NCI-H748 (cell line): ENCODE results near the gene NDUFS6.
"Not testable (repeated sequence)": the region's sequence is repeated elsewhere in the genome, so short reads cannot be mapped to it uniquely, and the experiment has no call there.

Experiments used
- DNase-seq: peaks from one replicate; lab custom pipeline; 2025; ENCODE audit not compliant: unreplicated experiment; lab: John Stamatoyannopoulos, UW

Gene NDUFS6

GRCh38 chr5:1796371-1797102 lies 4.7 kb upstream of the NDUFS6 start:
- no peak for DNase-seq

- no peak for DNase-seq
Observed at GRCh38 chr5:1797103-1797800, 4.0 kb upstream of the NDUFS6 start.

- no peak for DNase-seq
Observed at GRCh38 chr5:1797855-1798254, 3.4 kb upstream of the NDUFS6 start.

- DNase-seq: not testable (repeated sequence)
Observed at GRCh38 chr5:1798589-1798988, 2.6 kb upstream of the NDUFS6 start.

- DNase-seq: peak; percentile 68
Observed at GRCh38 chr5:1799110-1799601, 2.1 kb upstream of the NDUFS6 start.

- DNase-seq: peak; percentile 99
Observed at GRCh38 chr5:1799602-1800471, 1.4 kb upstream of the NDUFS6 start, which contains the start of gene MRPL36. MRPL36 (minus strand) TSS chr5:1799837; CDS start chr5:1798935, 902 bp downstream.

GRCh38 chr5:1800472-1801221 lies 560 bp upstream of the NDUFS6 start:
- peak; percentile 95 for DNase-seq

- DNase-seq: peak; percentile 71
Observed at GRCh38 chr5:1801967-1802295, 724 bp downstream of the NDUFS6 start.

- no peak for DNase-seq
Observed at GRCh38 chr5:1803192-1803591, 2.0 kb downstream of the NDUFS6 start.

GRCh38 chr5:1804001-1804690 lies 2.9 kb downstream of the NDUFS6 start:
- DNase-seq: no peak

GRCh38 chr5:1805326-1805725 lies 4.1 kb downstream of the NDUFS6 start:
- no peak for DNase-seq

GRCh38 chr5:1805736-1806135 lies 4.5 kb downstream of the NDUFS6 start:
- DNase-seq: no peak

- no peak for DNase-seq
Observed at GRCh38 chr5:1806199-1806598, 5.0 kb downstream of the NDUFS6 start.

GRCh38 chr5:1806974-1807373 lies 5.8 kb downstream of the NDUFS6 start:
- DNase-seq: no peak

GRCh38 chr5:1807451-1808185 lies 6.4 kb downstream of the NDUFS6 start:
- no peak for DNase-seq

- no peak for DNase-seq
Observed at GRCh38 chr5:1808439-1808838, 7.2 kb downstream of the NDUFS6 start.

- no peak for DNase-seq
Observed at GRCh38 chr5:1809416-1810035, 8.3 kb downstream of the NDUFS6 start.

GRCh38 chr5:1810581-1811101 lies 9.4 kb downstream of the NDUFS6 start:
- no peak for DNase-seq
